ENCODE measurements around the gene CRIP2.
A peak's percentile ranks its signal among the peaks of the same experiment; 100 is the strongest.

Gene CRIP2

DNA sequence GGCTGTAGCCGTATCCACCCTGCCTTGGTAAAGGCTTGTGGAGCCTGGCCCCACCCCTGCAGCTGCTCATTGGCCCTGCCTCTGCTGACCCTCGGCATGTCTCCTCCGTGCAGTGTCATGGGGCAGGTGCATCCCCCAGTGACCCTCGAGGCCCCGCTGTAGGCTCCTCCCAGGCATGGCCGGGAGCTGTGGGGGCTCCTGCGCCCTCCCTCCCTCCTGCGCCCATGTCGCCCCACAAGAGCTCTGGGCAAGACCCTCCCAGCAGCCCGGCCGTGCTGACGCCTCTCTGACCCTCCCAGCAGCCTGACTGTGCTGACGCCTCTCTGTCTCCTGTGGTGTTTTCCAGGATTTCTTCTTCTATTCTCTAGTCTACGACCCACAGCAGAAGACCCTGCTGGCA, 20.8 kb upstream of the CRIP2 start:
- H3K4me2 ChIP-seq = no peak overlapping the region
- no peaks in the 10 kb centered on the region for H3K27me3 ChIP-seq
- H4K20me1 ChIP-seq = peaks cover 21 to 100% (median 88%) of the 10 kb centered on the region in 11 experiments; a peak in 21 of 22 replicates
- TF ChIP-seq Cebpa-rat (IDR thresholded peaks at IDR 0.05) = no peak
- no peak overlapping the region; a peak in 1 of 22 replicates for H3K9ac ChIP-seq
- H3K36me3 ChIP-seq = peaks cover 90 to 100% (median 98%) of the 10 kb centered on the region in 11 experiments
- no peaks in the 10 kb centered on the region for H3K9me3 ChIP-seq (replicated peaks in 1 of 11)
- H3K4me1 ChIP-seq = peaks cover 0 to 37% (median 3%) of the 10 kb centered on the region in 10 experiments; a peak in 11 of 20 replicates
- H3K4me3 ChIP-seq = no peak overlapping the region
- H3K27ac ChIP-seq = no peak overlapping the region

DNA sequence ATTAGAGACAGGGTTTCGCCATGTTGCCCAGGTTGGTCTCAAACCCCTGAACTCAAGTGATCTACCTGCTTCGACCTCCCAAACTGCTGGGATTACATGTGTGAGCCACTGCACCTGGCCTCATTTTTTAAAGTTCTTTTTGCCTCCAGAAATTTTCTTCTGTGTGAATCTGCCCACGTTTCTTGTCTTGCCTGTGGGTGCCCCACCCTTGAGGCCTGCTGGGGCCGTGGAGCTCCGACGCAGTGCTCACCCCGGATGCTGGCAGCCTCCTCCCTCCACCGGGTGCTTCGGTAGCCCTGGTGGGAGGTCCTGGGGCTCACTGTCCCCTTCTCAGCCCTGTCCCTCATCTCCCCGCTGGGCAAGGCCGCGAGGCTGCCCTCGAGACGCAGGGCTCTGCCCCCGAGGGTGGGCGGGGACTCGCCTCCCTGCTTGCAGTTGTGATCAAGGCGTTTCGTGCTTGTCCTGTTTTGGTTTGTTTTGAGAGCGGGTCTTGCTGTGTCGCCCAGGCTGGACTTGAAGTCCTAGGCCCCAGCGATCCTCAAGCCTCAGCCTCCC, 19.5 kb upstream of the CRIP2 start:
- Histone ChIP-seq H3K27me3 (no peaks in the 10 kb centered on the region), H3K4me3 (no peak overlapping the region), H3K9me3 (replicated peaks in 1 of 11) (no peaks in the 10 kb centered on the region), H3K4me2 (no peak overlapping the region), H3K4me1 (peaks cover 0 to 32% (median 0%) of the 10 kb centered on the region in 10 experiments; a peak in 6 of 20 replicates), H3K27ac (no peak overlapping the region), H3K36me3 (peaks cover 81 to 90% (median 88%) of the 10 kb centered on the region in 11 experiments), H4K20me1 (peaks cover 10 to 90% (median 75%) of the 10 kb centered on the region in 11 experiments; a peak in 21 of 22 replicates), H3K9ac (no peak overlapping the region)
- no peak for TF ChIP-seq Cebpa-rat (IDR thresholded peaks at IDR 0.05)

DNA sequence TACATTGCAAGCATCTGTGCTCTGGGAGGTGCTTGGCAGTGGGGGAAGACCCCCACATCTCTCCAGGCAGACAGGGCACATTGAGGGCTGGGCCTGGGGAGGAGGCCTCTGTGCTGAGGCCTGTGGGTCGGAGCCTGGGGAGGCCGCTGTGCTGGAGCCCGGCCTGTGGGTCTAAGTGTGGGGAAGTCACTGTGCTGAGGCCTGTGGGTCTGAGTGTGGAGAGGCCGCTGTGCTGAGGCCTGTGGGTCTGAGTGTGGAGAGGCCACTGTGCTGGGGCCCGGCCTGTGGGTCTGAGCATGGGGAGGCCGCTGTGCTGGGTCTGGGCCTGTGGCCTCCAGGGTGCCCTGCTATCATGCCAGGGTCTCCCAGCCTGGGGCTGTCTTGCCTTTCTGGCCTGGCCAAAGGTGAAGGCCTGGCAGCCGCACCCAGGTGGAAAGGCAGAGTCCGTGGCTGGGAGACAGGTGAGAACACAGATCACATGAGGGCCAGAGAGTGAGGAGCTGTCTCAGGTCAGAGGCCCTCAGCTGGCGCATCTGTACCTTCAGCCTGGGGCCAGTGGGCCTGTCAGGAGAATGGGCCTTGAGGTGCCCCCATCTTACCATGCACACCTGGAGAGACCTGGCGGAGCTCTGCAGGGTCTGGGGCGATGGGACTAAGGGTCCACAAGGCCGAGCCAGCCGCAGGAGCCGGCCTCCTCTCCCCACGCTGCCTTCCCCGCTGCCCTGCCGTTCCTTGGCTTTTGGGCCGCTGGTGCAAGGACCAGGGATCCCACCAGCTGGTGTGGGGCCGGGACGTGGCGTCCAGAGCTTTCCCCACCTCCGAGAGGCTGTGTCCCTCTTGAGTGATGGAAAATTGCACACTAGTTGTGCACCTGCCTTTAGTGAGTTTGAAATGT, 18.6 kb upstream of the CRIP2 start:
- Histone ChIP-seq H3K9ac (peak overlapping the region in 3 of 11 experiments; percentile 29 to 38 (median 31); a peak in 4 of 22 replicates), H3K27me3 (no peaks in the 10 kb centered on the region), H3K9me3 (replicated peaks in 1 of 11) (no peaks in the 10 kb centered on the region), H3K4me2 (no peak overlapping the region), H4K20me1 (peaks cover 10 to 90% (median 74%) of the 10 kb centered on the region in 11 experiments; a peak in 20 of 22 replicates), H3K36me3 (peaks cover 81 to 90% (median 88%) of the 10 kb centered on the region in 11 experiments), H3K4me3 (no peak overlapping the region), H3K4me1 (peaks cover 0 to 32% (median 0%) of the 10 kb centered on the region in 10 experiments; a peak in 6 of 20 replicates), H3K27ac (no peak overlapping the region)
- no peak for TF ChIP-seq Cebpa-rat (IDR thresholded peaks at IDR 0.05)

DNA sequence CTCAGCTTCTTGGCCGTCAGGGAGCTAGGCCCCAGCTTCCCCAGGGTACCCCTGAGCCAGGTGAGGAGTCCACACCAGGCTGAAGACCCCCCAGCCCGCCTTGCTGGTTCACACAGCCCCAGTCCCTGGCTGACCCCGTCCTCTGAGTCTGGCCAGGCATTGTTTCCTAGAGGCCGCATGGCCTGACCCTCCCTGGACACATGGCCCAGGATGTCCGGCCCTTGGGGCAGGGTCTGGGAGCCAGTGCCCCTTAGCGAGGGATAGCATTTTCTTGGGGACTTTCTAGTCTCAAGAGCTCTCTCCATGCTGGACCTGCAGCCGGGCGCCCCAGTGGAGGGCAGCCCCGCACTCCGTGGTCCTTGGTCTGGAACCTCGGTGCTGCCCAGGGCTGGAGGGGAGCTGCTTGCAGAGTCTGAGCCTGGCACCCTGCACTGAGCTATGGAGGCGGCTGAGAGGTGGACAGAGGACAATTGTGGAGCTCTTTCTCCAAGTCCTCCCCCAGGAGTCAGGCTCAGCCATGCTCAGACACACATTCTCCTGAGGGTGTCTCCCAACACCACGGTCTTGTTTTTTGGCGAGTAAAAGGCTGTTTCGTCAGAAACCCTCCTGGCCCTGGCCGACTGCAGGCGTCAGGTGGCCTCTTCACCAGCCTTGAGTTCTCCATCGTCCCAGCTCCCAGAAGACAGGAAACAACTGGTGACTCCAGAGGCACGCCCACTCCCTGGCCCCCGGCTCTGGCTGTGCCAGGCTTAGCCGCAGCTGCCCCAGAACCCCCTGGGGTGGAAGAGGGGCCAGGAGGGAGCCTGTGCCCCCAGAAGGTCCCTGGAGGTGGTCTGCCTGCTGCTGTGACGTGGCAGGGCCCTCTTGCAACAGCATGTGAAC, 17.6 kb upstream of the CRIP2 start:
- Histone ChIP-seq H3K9me3 (replicated peaks in 1 of 11) (no peaks in the 10 kb centered on the region), H3K4me1 (peaks cover 0 to 37% (median 0%) of the 10 kb centered on the region in 10 experiments; a peak in 6 of 20 replicates), H3K27ac (no peak overlapping the region), H3K36me3 (peaks cover 81 to 90% (median 88%) of the 10 kb centered on the region in 11 experiments), H3K27me3 (no peaks in the 10 kb centered on the region), H3K4me3 (no peak overlapping the region), H3K9ac (peak overlapping the region in 4 of 11 experiments; percentile 15 to 39 (median 28); a peak in 4 of 22 replicates), H3K4me2 (no peak overlapping the region), H4K20me1 (peaks cover 10 to 90% (median 75%) of the 10 kb centered on the region in 11 experiments; a peak in 20 of 22 replicates)
- no peak for TF ChIP-seq Cebpa-rat (IDR thresholded peaks at IDR 0.05)

DNA sequence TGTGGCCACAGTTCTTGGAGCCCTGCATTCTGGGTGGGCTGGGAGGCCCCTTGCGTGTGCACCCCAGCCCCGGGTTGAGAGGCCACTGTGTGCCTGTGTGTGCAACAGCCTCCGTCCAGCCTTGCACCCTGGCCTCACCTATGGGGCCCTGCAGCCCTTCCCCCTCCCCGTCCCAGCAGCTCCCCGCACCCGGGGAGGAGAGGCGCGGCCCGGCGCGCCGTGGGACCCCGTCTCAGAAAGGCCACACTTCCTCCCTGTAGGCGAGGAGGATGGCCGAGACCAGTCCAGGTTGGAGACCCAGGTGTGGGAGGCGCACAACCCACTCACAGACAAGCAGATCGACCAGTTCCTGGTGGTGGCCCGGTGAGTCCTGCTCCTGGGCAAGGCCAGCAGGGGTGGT, 16.6 kb upstream of the CRIP2 start:
- H3K27me3 ChIP-seq = no peaks in the 10 kb centered on the region
- TF ChIP-seq Cebpa-rat (IDR thresholded peaks at IDR 0.05) = no peak
- peaks cover 80 to 90% (median 88%) of the 10 kb centered on the region in 11 experiments for H3K36me3 ChIP-seq
- no peak overlapping the region for H3K9ac ChIP-seq
- H4K20me1 ChIP-seq = peaks cover 10 to 90% (median 74%) of the 10 kb centered on the region in 11 experiments; a peak in 20 of 22 replicates
- no peak overlapping the region for H3K4me3 ChIP-seq
- peaks cover 0 to 36% (median 0%) of the 10 kb centered on the region in 10 experiments; a peak in 6 of 20 replicates for H3K4me1 ChIP-seq
- no peaks in the 10 kb centered on the region for H3K9me3 ChIP-seq (replicated peaks in 1 of 11)
- no peak overlapping the region for H3K27ac ChIP-seq
- H3K4me2 ChIP-seq = no peak overlapping the region

DNA sequence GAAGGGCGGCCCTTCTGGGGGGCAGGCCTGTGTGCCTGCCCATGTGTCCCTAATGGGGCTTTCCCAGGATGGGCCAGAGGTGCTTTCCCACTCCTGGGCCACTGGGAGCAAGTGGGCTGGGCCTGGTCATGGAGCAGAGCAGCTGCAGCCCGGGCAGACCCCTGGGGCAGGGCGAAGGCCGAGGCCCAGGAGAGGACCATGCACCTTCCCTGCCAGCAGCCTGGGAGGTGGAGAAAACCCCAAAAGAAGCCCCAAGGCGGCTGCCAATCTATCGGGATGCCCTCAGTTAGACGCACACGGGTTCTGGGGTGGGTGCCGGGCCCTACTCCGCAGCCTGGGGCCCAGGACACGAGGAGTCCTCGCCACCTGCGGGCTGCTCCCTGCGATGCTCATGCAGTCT, 16.1 kb upstream of the CRIP2 start:
- no peak overlapping the region for H3K4me3 ChIP-seq
- H3K36me3 ChIP-seq = peaks cover 83 to 90% (median 88%) of the 10 kb centered on the region in 11 experiments
- H3K4me1 ChIP-seq = peaks cover 0 to 32% (median 0%) of the 10 kb centered on the region in 10 experiments; a peak in 5 of 20 replicates
- no peak for TF ChIP-seq Cebpa-rat (IDR thresholded peaks at IDR 0.05)
- H3K9me3 ChIP-seq (replicated peaks in 1 of 11) = no peaks in the 10 kb centered on the region
- peaks cover 10 to 90% (median 71%) of the 10 kb centered on the region in 11 experiments; a peak in 20 of 22 replicates for H4K20me1 ChIP-seq
- no peaks in the 10 kb centered on the region for H3K27me3 ChIP-seq
- no peak overlapping the region for H3K9ac ChIP-seq
- H3K27ac ChIP-seq = no peak overlapping the region
- H3K4me2 ChIP-seq = no peak overlapping the region

DNA sequence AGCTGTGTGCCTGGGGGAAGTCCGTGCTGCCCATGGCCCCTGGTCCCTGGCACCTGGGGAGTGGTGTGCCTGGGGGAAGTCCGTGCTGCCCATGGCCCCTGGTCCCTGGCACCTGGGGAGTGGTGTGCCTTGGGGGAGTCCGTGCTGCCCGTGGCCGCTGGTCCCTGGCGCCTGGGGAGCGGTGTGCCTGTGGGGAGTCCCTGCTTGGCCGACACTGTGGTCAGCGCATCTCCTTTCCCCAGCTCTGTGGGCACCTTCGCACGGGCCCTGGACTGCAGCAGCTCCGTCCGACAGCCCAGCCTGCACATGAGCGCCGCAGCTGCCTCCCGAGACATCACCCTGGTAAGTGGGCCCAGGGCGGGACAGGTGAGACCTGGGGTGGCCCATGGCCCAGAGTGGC, 14.5 kb upstream of the CRIP2 start:
- H3K36me3 ChIP-seq = peaks cover 81 to 90% (median 87%) of the 10 kb centered on the region in 11 experiments

DNA sequence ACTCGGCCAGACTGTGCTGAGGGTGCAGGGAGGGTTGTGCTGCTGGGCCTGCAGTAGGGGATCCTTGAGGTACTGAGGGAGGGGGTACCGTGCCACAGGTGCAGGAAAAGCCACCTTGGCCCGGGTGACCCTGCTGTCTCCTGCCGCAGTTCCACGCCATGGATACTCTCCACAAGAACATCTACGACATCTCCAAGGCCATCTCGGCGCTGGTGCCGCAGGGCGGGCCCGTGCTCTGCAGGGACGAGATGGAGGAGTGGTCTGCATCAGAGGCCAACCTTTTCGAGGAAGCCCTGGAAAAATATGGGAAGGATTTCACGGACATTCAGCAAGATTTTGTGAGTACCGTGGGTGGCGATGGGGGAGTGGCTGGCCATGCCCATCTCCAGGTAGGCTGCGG, 14.0 kb upstream of the CRIP2 start:
- no peak for TF ChIP-seq Cebpa-rat (IDR thresholded peaks at IDR 0.05)
- Histone ChIP-seq H3K9ac (no peak overlapping the region), H3K4me3 (no peak overlapping the region), H3K4me1 (peaks cover 0 to 22% (median 0%) of the 10 kb centered on the region in 10 experiments; a peak in 2 of 20 replicates), H3K27ac (no peak overlapping the region), H3K27me3 (no peaks in the 10 kb centered on the region), H3K36me3 (peaks cover 81 to 90% (median 87%) of the 10 kb centered on the region in 11 experiments), H4K20me1 (peaks cover 7 to 88% (median 71%) of the 10 kb centered on the region in 11 experiments; a peak in 20 of 22 replicates), H3K9me3 (replicated peaks in 1 of 11) (no peaks in the 10 kb centered on the region), H3K4me2 (no peak overlapping the region)

More for the DNA sequence above, 14.5 kb upstream of the CRIP2 start:
- Histone ChIP-seq H3K9ac (no peak overlapping the region), H3K9me3 (replicated peaks in 1 of 11) (no peaks in the 10 kb centered on the region), H3K27me3 (no peaks in the 10 kb centered on the region), H3K4me1 (peaks cover 0 to 22% (median 0%) of the 10 kb centered on the region in 10 experiments; a peak in 2 of 20 replicates), H4K20me1 (peaks cover 10 to 88% (median 71%) of the 10 kb centered on the region in 11 experiments; a peak in 20 of 22 replicates), H3K27ac (no peak overlapping the region), H3K4me2 (no peak overlapping the region), H3K4me3 (no peak overlapping the region)
- TF ChIP-seq Cebpa-rat (IDR thresholded peaks at IDR 0.05) = no peak
